T-cell (primary cell): Measurements from ENCODE around the gene SMIM23. TPM values are rescaled to one million over a fixed set of nuclear protein-coding genes. Genes with fewer than 3 reads are reported as not detected.

ENCODE experiments used
- ATAC-seq, 4 experiments: fragments of 200-7000 bp in 3 of 4; fragments of 150-1000 bp in 1 of 4; cut with Tn5 transposase; replicated peaks in 1 of 4; 1 replicate in 3 of 4; 2 replicates in 1 of 4; pipeline ENCODE4 v1.10.0; 2021; ENCODE audit warnings: moderate library complexity in 3 of 4, mild to moderate bottlenecking in 2 of 4, moderate number of reproducible peaks in 1 of 4
- CTCF ChIA-PET, 2 donors: fragments of 300-600 bp; sonication (Branson Sonifier 250); formaldehyde crosslinking; loops; one replicate each; lab custom pipeline; 2022; ENCODE audit warnings: antibody characterized with exemption in 2 of 2; lab: Charles Lee
- POLR2A ChIA-PET, 2 donors: fragments of 300-600 bp; sonication (Branson Sonifier 250); formaldehyde crosslinking; loops; one replicate each; lab custom pipeline; 2022; ENCODE audit warnings: antibody characterized with exemption in 2 of 2; lab: Charles Lee
- DNase-seq, 35 experiments: peaks; one replicate each; pipeline versions ENCODE4 v3.0.0 to v3.0.0-alpha.2; 2013 to 2023
- H3K27ac ChIP-seq: one replicate; pipeline ENCODE4 v1.5.1; 2013; ENCODE audit warnings: low read length
- H3K27me3 ChIP-seq, 2 experiments: replicated peaks in 1 of 2; 1 replicate in 1 of 2; 2 replicates in 1 of 2; pipeline versions ENCODE4 v1.6.1 to v1.7.0; 2013; ENCODE audit warnings: low read length in 1 of 2, mixed read lengths in 1 of 2; ENCODE audit not compliant: control insufficient read depth in 2 of 2, insufficient read depth in 2 of 2; ENCODE audit errors: extremely low read depth in 1 of 2
- H3K36me3 ChIP-seq, 2 donors: 1 replicate in 1 of 2; 2 replicates in 1 of 2; pipeline versions ENCODE4 v1.6.1 to v1.7.0; 2013; ENCODE audit warnings: low read length in 1 of 2; ENCODE audit not compliant: control insufficient read depth in 2 of 2, insufficient read depth in 1 of 2; ENCODE audit errors: extremely low read depth in 1 of 2
- H3K4me1 ChIP-seq, 2 experiments: 1 replicate in 1 of 2; 2 replicates in 1 of 2; pipeline versions ENCODE4 v1.6.1 to v1.7.0; 2013; ENCODE audit warnings: low read length in 2 of 2, mixed read lengths in 1 of 2; ENCODE audit not compliant: insufficient read depth in 2 of 2, control insufficient read depth in 1 of 2; ENCODE audit errors: extremely low read depth in 1 of 2
- H3K4me3 ChIP-seq, 2 donors: 1 replicate in 1 of 2; 2 replicates in 1 of 2; pipeline versions ENCODE4 v1.5.1 to v1.7.0; 2013; ENCODE audit warnings: mild to moderate bottlenecking in 2 of 2, low read length in 1 of 2, moderate library complexity in 1 of 2; ENCODE audit not compliant: control insufficient read depth in 1 of 2; ENCODE audit errors: extremely low read depth in 1 of 2
- H3K9me3 ChIP-seq: 2 replicates; pipeline ENCODE4 v1.7.0; 2013
- H3K27ac Mint-ChIP-seq, 2 donors: one replicate each; pipeline ENCODE4 v1.8.0; 2020 to 2021; ENCODE audit warnings: mild to moderate bottlenecking in 2 of 2, mixed read lengths in 2 of 2
- H3K27me3 Mint-ChIP-seq, 2 donors: one replicate each; pipeline ENCODE4 v1.8.0; 2021 to 2022; ENCODE audit warnings: mixed read lengths in 2 of 2
- H3K36me3 Mint-ChIP-seq: one replicate; pipeline ENCODE4 v1.8.0; 2021; ENCODE audit warnings: mixed read lengths
- H3K4me1 Mint-ChIP-seq, 3 donors: one replicate each; pipeline ENCODE4 v1.8.0; 2020 to 2022; ENCODE audit warnings: mixed read lengths in 3 of 3, mild to moderate bottlenecking in 1 of 3
- H3K4me3 Mint-ChIP-seq, 3 donors: one replicate each; pipeline ENCODE4 v1.8.0; 2020 to 2022; ENCODE audit warnings: mild to moderate bottlenecking in 3 of 3, mixed read lengths in 3 of 3, moderate library complexity in 3 of 3
- H3K9me3 Mint-ChIP-seq, 3 donors: one replicate each; pipeline ENCODE4 v1.8.0; 2020 to 2022; ENCODE audit warnings: mixed read lengths in 3 of 3
- WGBS: methylation state at CpG from one replicate; pipeline ENCODE4 v1.1.5; 2013; ENCODE audit warnings: missing lambda C conversion rate; ENCODE audit not compliant: insufficient coverage; 5-methylcytosine and 5-hydroxymethylcytosine counted together
- total RNA-seq, 35 experiments: library from RNA in 6 of 35; stranded (reverse) in 6 of 35; fragments of 120-200 nt in 1 of 35; gene quantifications; one replicate each; pipeline versions ENCODE4 v1.2.1 to v1.2.4 and lab custom pipeline; 2013 to 2026

The SMIM23 gene
- total RNA-seq, 5 donors from 2014 or later (not counting 1 experiment from before 2014, with no cell fraction given): not detected

DNA sequence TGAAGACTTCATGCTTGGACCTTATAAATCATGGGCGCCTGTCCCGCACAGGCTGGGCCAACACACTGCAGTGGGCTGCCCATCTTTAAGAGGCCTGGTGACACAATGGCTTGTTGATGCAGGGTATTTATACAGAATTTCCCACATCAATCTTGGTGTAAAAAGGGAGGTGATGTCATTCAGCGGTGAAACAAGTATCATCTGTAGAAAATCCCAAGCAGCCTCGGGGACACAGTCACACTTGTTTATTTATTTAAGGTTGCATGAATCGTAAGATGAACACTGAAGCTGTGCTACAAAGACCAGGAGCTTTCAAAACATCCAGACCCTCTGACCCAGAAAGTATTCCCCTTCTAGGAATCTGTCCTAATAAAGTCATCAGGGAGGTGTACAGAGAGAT lies 40.5 kb downstream of the SMIM23 start:
- Histone ChIP-seq H3K4me3 (no peak overlapping the region), H3K36me3 (no peaks in the 10 kb centered on the region), H3K27ac (no peak overlapping the region), H3K27me3 (no peaks in the 10 kb centered on the region), H3K4me1 (no peaks in the 10 kb centered on the region), H3K9me3 (no peaks in the 10 kb centered on the region)
- CTCF ChIA-PET: no interaction called here
- Mint-ChIP-seq H3K27ac (no peak overlapping the region), H3K4me1 (no peaks in the 10 kb centered on the region), H3K4me3 (no peak overlapping the region), H3K36me3 (no peaks in the 10 kb centered on the region), H3K9me3 (peaks cover 6 to 8% (median 6%) of the 10 kb centered on the region in 3 donors), H3K27me3 (peaks cover 4 to 9% of the 10 kb centered on the region in 2 donors)
- POLR2A ChIA-PET: no interaction called here
- no CpG with 5 or more reads among the region's 5 CpGs for WGBS
- DNase-seq: no peak
- ATAC-seq: no peak

DNA sequence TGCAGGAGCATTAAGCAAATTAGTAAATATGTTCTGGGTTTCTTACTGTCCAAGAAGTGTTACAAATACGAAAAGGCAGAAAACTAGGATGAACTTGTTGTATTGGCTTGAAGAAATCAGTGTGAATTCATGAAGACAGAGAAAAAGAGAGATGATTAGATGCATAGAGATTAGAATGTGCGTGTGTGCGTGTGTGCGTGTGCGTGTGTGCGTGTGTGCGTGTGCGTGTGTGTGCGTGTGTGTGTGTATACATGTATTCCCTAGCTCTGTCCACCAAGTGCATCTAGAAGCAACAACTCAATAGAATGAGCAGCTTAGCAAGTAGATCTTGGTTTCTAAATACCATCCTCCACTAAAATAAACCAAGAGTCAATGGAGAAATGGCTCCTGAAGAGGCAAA lies 41.5 kb downstream of the SMIM23 start:
- no peaks in the 10 kb centered on the region for H3K4me1 ChIP-seq
- no peaks in the 10 kb centered on the region for H3K9me3 ChIP-seq
- no peaks in the 10 kb centered on the region for H3K27me3 ChIP-seq
- Mint-ChIP-seq H3K27me3 (peaks cover 4 to 9% of the 10 kb centered on the region in 2 donors), H3K27ac (no peak overlapping the region), H3K9me3 (peaks cover 12 to 15% (median 15%) of the 10 kb centered on the region in 3 donors), H3K4me3 (no peak overlapping the region), H3K4me1 (no peaks in the 10 kb centered on the region), H3K36me3 (peaks cover 9% of the 10 kb centered on the region)
- no peaks in the 10 kb centered on the region for H3K36me3 ChIP-seq
- POLR2A ChIA-PET: no interaction called here
- CTCF ChIA-PET: no interaction called here
- H3K27ac ChIP-seq: no peak overlapping the region
- no peak overlapping the region for H3K4me3 ChIP-seq
- DNase-seq (no peak), ATAC-seq (no peak)
- no CpG with 5 or more reads among the region's 9 CpGs for WGBS

DNA sequence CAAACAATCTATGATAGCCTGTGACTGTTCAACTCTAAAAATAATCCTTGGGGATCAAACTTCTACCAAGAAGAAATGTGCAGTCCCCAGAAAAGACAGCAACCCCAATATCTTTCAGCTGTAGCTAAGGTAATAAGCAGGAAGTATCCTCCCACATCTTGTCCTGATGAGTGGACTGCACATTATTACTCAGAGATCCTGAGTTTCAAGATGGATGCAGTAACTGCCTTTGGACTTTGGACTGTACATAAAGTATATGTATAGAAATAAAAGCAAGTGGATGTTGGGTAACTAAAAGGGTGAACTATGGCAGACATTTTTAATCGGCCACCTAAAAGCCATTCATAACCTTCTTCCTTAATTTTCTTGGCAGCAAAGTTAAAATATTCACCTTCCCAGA lies 45.1 kb downstream of the SMIM23 start:
- H3K27me3 Mint-ChIP-seq: peaks cover 0 to 2% of the 10 kb centered on the region in 2 donors
- H3K36me3 ChIP-seq: no peaks in the 10 kb centered on the region
- WGBS: no CpG with 5 or more reads among the region's 1 CpG
- no peaks in the 10 kb centered on the region for H3K4me1 Mint-ChIP-seq
- H3K36me3 Mint-ChIP-seq: peaks cover 23% of the 10 kb centered on the region
- ATAC-seq (no peak), DNase-seq (no peak)
- ChIA-PET POLR2A (no interaction called here), CTCF (no interaction called here)
- H3K27ac Mint-ChIP-seq: no peak overlapping the region
- peaks cover 11 to 27% (median 16%) of the 10 kb centered on the region in 3 donors for H3K9me3 Mint-ChIP-seq
- H3K27me3 ChIP-seq: no peaks in the 10 kb centered on the region
- H3K9me3 ChIP-seq: no peaks in the 10 kb centered on the region
- no peak overlapping the region for H3K27ac ChIP-seq
- H3K4me1 ChIP-seq: no peaks in the 10 kb centered on the region
- no peak overlapping the region for H3K4me3 Mint-ChIP-seq
- no peak overlapping the region for H3K4me3 ChIP-seq

GRCh38 chr5:171832775-171833174 lies 47.2 kb downstream of the SMIM23 start:
- H3K4me1 ChIP-seq: no peaks in the 10 kb centered on the region
- H3K27ac Mint-ChIP-seq: no peak overlapping the region
- H3K4me3 Mint-ChIP-seq: no peak overlapping the region
- H3K27ac ChIP-seq: no peak overlapping the region
- H3K36me3 Mint-ChIP-seq: peaks cover 23% of the 10 kb centered on the region
- no peak for ATAC-seq
- H3K36me3 ChIP-seq: no peaks in the 10 kb centered on the region
- POLR2A ChIA-PET: no interaction called here
- H3K4me3 ChIP-seq: no peak overlapping the region
- H3K9me3 Mint-ChIP-seq: peaks cover 11 to 27% (median 16%) of the 10 kb centered on the region in 3 donors
- H3K4me1 Mint-ChIP-seq: no peaks in the 10 kb centered on the region
- no peaks in the 10 kb centered on the region for H3K9me3 ChIP-seq
- DNase-seq: no peak
- H3K27me3 Mint-ChIP-seq: no peaks in the 10 kb centered on the region
- H3K27me3 ChIP-seq: no peaks in the 10 kb centered on the region
- no CpG with 5 or more reads among the region's 2 CpGs for WGBS
- CTCF ChIA-PET: no interaction called here

GRCh38 chr5:171834461-171834860 lies 48.8 kb downstream of the SMIM23 start:
- Mint-ChIP-seq H3K9me3 (peaks cover 11 to 27% (median 16%) of the 10 kb centered on the region in 3 donors), H3K27me3 (no peaks in the 10 kb centered on the region), H3K27ac (no peak overlapping the region), H3K36me3 (peaks cover 23% of the 10 kb centered on the region), H3K4me1 (no peaks in the 10 kb centered on the region), H3K4me3 (no peak overlapping the region)
- Histone ChIP-seq H3K9me3 (no peaks in the 10 kb centered on the region), H3K27me3 (no peaks in the 10 kb centered on the region), H3K36me3 (no peaks in the 10 kb centered on the region), H3K4me3 (no peak overlapping the region), H3K4me1 (no peaks in the 10 kb centered on the region), H3K27ac (no peak overlapping the region)
- ATAC-seq (no peak), DNase-seq (no peak)
- ChIA-PET CTCF (no interaction called here), POLR2A (no interaction called here)
- no CpG with 5 or more reads among the region's 2 CpGs for WGBS

DNA sequence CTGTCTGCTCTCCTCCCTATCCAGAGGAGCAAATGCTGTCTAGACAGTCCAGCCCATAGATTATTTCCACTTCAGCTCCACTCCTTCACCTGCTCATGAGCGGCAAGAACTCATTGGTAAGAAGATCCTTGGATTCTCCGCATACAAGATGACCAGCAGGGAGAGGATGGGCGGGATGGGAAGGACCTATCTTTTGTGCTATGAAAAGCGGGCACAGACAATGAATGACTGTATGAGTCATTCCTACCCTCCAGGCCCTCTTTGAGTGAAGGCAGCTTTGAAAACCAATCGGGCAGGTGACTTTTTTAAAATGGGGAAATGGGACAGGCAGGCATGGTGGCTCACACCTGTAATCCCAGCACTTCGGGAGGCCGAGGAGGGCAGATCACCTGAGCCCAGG lies 49.4 kb downstream of the SMIM23 start:
- Histone ChIP-seq H3K36me3 (no peaks in the 10 kb centered on the region), H3K27me3 (no peaks in the 10 kb centered on the region), H3K27ac (no peak overlapping the region), H3K9me3 (no peaks in the 10 kb centered on the region), H3K4me1 (no peaks in the 10 kb centered on the region), H3K4me3 (no peak overlapping the region)
- no peaks in the 10 kb centered on the region for H3K27me3 Mint-ChIP-seq
- 87% methylated on average over 4 of the region's 7 CpGs for WGBS
- peaks cover 23% of the 10 kb centered on the region for H3K36me3 Mint-ChIP-seq
- no peak for ATAC-seq
- no peak overlapping the region for H3K27ac Mint-ChIP-seq
- no peak overlapping the region for H3K4me3 Mint-ChIP-seq
- POLR2A ChIA-PET: no interaction called here
- no peak for DNase-seq
- CTCF ChIA-PET: no interaction called here
- H3K9me3 Mint-ChIP-seq: peaks cover 9 to 25% (median 11%) of the 10 kb centered on the region in 3 donors
- H3K4me1 Mint-ChIP-seq: no peaks in the 10 kb centered on the region

DNA sequence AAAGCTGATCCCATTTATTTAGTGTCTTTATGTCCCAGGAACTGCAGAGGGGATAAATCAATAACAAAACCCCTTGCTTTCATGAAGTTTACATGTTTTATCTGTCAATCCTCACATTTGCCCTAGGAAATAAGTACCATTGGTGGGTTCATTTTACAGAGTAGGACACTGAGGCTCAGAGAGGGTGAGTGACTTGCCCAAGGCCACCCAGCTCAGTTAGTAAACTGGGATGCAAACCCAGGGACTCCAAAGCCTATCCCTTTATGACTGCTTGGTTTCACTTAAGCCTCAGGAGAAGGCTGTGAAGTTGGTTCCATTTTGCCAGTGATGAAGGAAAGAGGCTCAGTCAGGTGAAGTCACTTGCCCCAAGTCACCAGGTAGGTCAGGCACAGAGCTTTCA lies 51.9 kb downstream of the SMIM23 start:
- POLR2A ChIA-PET: no interaction called here
- Mint-ChIP-seq H3K36me3 (peaks cover 24% of the 10 kb centered on the region), H3K27ac (no peak overlapping the region), H3K27me3 (no peaks in the 10 kb centered on the region), H3K9me3 (peaks cover 0 to 11% (median 3%) of the 10 kb centered on the region in 3 donors), H3K4me3 (no peak overlapping the region), H3K4me1 (peaks cover 0 to 3% (median 0%) of the 10 kb centered on the region in 3 donors)
- Histone ChIP-seq H3K4me3 (no peak overlapping the region), H3K4me1 (no peaks in the 10 kb centered on the region), H3K27ac (no peak overlapping the region), H3K36me3 (no peaks in the 10 kb centered on the region), H3K27me3 (no peaks in the 10 kb centered on the region), H3K9me3 (no peaks in the 10 kb centered on the region)
- CTCF ChIA-PET: interaction anchor here in 1 of 2 donors (0.6 kb wide), 1 partner anchor 1765 kb away, joined by 4 read pairs; no protein-coding TSS in a partner anchor
- no peak for ATAC-seq
- no peak for DNase-seq
